T-cell (primary cell): ENCODE results near the gene PEX1. TPM values are rescaled to one million over a fixed set of nuclear protein-coding genes. Genes with fewer than 3 reads are reported as not detected.

Experiments
- ATAC-seq, 4 experiments: fragments of 200-7000 bp in 3 of 4; fragments of 150-1000 bp in 1 of 4; cut with Tn5 transposase; replicated peaks in 1 of 4; 1 replicate in 3 of 4; 2 replicates in 1 of 4; pipeline ENCODE4 v1.10.0; 2021; ENCODE audit warnings: moderate library complexity in 3 of 4, mild to moderate bottlenecking in 2 of 4, moderate number of reproducible peaks in 1 of 4
- CTCF ChIA-PET, 2 donors: fragments of 300-600 bp; sonication (Branson Sonifier 250); formaldehyde crosslinking; loops; one replicate each; lab custom pipeline; 2022; ENCODE audit warnings: antibody characterized with exemption in 2 of 2; lab: Charles Lee
- POLR2A ChIA-PET, 2 donors: fragments of 300-600 bp; sonication (Branson Sonifier 250); formaldehyde crosslinking; loops; one replicate each; lab custom pipeline; 2022; ENCODE audit warnings: antibody characterized with exemption in 2 of 2; lab: Charles Lee
- DNase-seq, 35 experiments: peaks; one replicate each; pipeline versions ENCODE4 v3.0.0 to v3.0.0-alpha.2; 2013 to 2023
- H3K27ac ChIP-seq: one replicate; pipeline ENCODE4 v1.5.1; 2013; ENCODE audit warnings: low read length
- H3K27me3 ChIP-seq, 2 experiments: replicated peaks in 1 of 2; 1 replicate in 1 of 2; 2 replicates in 1 of 2; pipeline versions ENCODE4 v1.6.1 to v1.7.0; 2013; ENCODE audit warnings: low read length in 1 of 2, mixed read lengths in 1 of 2; ENCODE audit not compliant: control insufficient read depth in 2 of 2, insufficient read depth in 2 of 2; ENCODE audit errors: extremely low read depth in 1 of 2
- H3K36me3 ChIP-seq, 2 donors: 1 replicate in 1 of 2; 2 replicates in 1 of 2; pipeline versions ENCODE4 v1.6.1 to v1.7.0; 2013; ENCODE audit warnings: low read length in 1 of 2; ENCODE audit not compliant: control insufficient read depth in 2 of 2, insufficient read depth in 1 of 2; ENCODE audit errors: extremely low read depth in 1 of 2
- H3K4me1 ChIP-seq, 2 experiments: 1 replicate in 1 of 2; 2 replicates in 1 of 2; pipeline versions ENCODE4 v1.6.1 to v1.7.0; 2013; ENCODE audit warnings: low read length in 2 of 2, mixed read lengths in 1 of 2; ENCODE audit not compliant: insufficient read depth in 2 of 2, control insufficient read depth in 1 of 2; ENCODE audit errors: extremely low read depth in 1 of 2
- H3K4me3 ChIP-seq, 2 donors: 1 replicate in 1 of 2; 2 replicates in 1 of 2; pipeline versions ENCODE4 v1.5.1 to v1.7.0; 2013; ENCODE audit warnings: mild to moderate bottlenecking in 2 of 2, low read length in 1 of 2, moderate library complexity in 1 of 2; ENCODE audit not compliant: control insufficient read depth in 1 of 2; ENCODE audit errors: extremely low read depth in 1 of 2
- H3K9me3 ChIP-seq: 2 replicates; pipeline ENCODE4 v1.7.0; 2013
- H3K27ac Mint-ChIP-seq, 2 donors: one replicate each; pipeline ENCODE4 v1.8.0; 2020 to 2021; ENCODE audit warnings: mild to moderate bottlenecking in 2 of 2, mixed read lengths in 2 of 2
- H3K27me3 Mint-ChIP-seq, 2 donors: one replicate each; pipeline ENCODE4 v1.8.0; 2021 to 2022; ENCODE audit warnings: mixed read lengths in 2 of 2
- H3K36me3 Mint-ChIP-seq: one replicate; pipeline ENCODE4 v1.8.0; 2021; ENCODE audit warnings: mixed read lengths
- H3K4me1 Mint-ChIP-seq, 3 donors: one replicate each; pipeline ENCODE4 v1.8.0; 2020 to 2022; ENCODE audit warnings: mixed read lengths in 3 of 3, mild to moderate bottlenecking in 1 of 3
- H3K4me3 Mint-ChIP-seq, 3 donors: one replicate each; pipeline ENCODE4 v1.8.0; 2020 to 2022; ENCODE audit warnings: mild to moderate bottlenecking in 3 of 3, mixed read lengths in 3 of 3, moderate library complexity in 3 of 3
- H3K9me3 Mint-ChIP-seq, 3 donors: one replicate each; pipeline ENCODE4 v1.8.0; 2020 to 2022; ENCODE audit warnings: mixed read lengths in 3 of 3
- WGBS: methylation state at CpG from one replicate; pipeline ENCODE4 v1.1.5; 2013; ENCODE audit warnings: missing lambda C conversion rate; ENCODE audit not compliant: insufficient coverage; 5-methylcytosine and 5-hydroxymethylcytosine counted together
- total RNA-seq, 35 experiments: library from RNA in 6 of 35; stranded (reverse) in 6 of 35; fragments of 120-200 nt in 1 of 35; gene quantifications; one replicate each; pipeline versions ENCODE4 v1.2.1 to v1.2.4 and lab custom pipeline; 2013 to 2026

Gene PEX1
- total RNA-seq, 5 donors from 2014 or later (not counting 1 experiment from before 2014, with no cell fraction given), result 24.0 to 33.8 (median 29.2) TPM

DNA sequence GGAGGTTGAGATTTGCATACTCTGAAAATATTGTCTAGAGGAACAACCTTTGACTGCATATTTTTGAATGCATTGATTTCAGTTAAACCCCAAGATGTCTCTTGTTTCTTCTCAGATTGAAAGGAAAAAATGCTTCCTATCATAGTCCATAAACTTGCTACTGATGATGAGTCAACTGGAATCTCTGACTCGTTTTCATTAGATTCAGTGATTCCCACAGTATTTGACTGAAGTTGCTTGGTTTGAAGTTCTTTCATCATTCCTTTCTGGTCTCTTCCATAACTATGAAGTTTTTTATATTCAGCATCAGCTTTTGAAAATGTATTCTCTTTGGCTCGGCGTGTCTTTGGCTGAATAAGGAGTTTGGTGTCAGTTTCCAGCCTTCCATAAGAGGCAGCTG is 10.7 kb downstream of the PEX1 start:
- Mint-ChIP-seq H3K4me1 (peaks cover 0 to 2% (median 2%) of the 10 kb centered on the region in 3 donors), H3K4me3 (no peak overlapping the region), H3K9me3 (no peaks in the 10 kb centered on the region), H3K27me3 (no peaks in the 10 kb centered on the region), H3K27ac (no peak overlapping the region), H3K36me3 (peaks cover 36% of the 10 kb centered on the region)
- no peak overlapping the region for H3K4me3 ChIP-seq
- H3K9me3 ChIP-seq, result no peaks in the 10 kb centered on the region
- no peaks in the 10 kb centered on the region for H3K4me1 ChIP-seq
- CTCF ChIA-PET, result interaction anchor here in 1 of 2 donors (1.3 kb wide), 1 partner anchor 11 kb away, joined by 3 read pairs; the partner anchor contains the start of genes PEX1 and RBM48
- peaks cover 0 to 30% of the 10 kb centered on the region in 2 donors for H3K36me3 ChIP-seq
- no CpG with 5 or more reads among the region's 3 CpGs for WGBS
- no peak for ATAC-seq
- no peak overlapping the region for H3K27ac ChIP-seq
- no peaks in the 10 kb centered on the region for H3K27me3 ChIP-seq
- no peak for DNase-seq
- POLR2A ChIA-PET, result interaction anchor here (0.8 to 1.4 kb wide), 2 partner anchors 11 kb away, joined by 4 to 6 read pairs; partner anchors contain the start of genes PEX1 (in 2 of the 2) and RBM48 (in 2 of the 2)

DNA sequence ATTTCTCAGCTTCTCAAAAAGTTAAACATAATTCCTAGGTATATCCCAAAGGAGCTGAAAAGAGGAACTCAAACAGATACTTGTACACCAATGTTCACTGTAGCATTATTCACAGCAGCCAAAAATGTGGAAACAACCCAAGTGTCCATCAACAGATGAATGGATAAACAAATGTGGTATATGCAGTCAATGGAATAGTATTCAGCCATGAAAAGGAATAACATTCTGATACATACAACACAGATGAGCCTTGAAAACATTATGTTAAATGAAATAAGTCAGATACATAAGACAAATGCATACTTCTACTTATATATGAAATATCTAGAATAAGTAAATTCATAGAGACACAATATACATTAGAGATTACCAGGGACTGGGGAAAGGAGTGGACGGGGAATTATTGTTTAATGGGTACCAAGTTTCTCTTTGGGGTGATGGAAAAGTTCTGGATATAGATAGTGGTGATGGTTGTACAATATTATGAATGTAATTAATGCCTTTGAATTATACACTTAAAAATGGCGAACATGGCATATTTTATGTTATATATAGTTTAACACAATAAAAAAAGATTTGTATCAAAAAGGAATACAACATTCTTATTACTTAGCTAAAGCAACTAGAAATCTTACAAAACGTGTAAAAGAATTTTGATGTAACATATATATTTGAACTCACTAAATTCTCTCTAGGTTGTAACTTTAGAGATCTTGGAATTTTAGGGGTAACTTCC is 15.0 kb downstream of the PEX1 start:
- Histone ChIP-seq H3K36me3 (peaks cover 0 to 26% of the 10 kb centered on the region in 2 donors), H3K27ac (no peak overlapping the region), H3K4me1 (no peaks in the 10 kb centered on the region), H3K9me3 (no peaks in the 10 kb centered on the region), H3K4me3 (no peak overlapping the region), H3K27me3 (no peaks in the 10 kb centered on the region)
- DNase-seq (no peak), ATAC-seq (no peak)
- Mint-ChIP-seq H3K36me3 (peaks cover 40% of the 10 kb centered on the region), H3K27ac (no peak overlapping the region), H3K4me1 (no peaks in the 10 kb centered on the region), H3K4me3 (no peak overlapping the region), H3K27me3 (no peaks in the 10 kb centered on the region), H3K9me3 (no peaks in the 10 kb centered on the region)
- ChIA-PET CTCF (no interaction called here), POLR2A (no interaction called here)
- WGBS, result no CpG with 5 or more reads among the region's 3 CpGs

GRCh38 chr7:92508946-92509345 is 19.4 kb downstream of the PEX1 start:
- Histone ChIP-seq H3K9me3 (no peaks in the 10 kb centered on the region), H3K27ac (no peak overlapping the region), H3K27me3 (no peaks in the 10 kb centered on the region), H3K36me3 (peaks cover 0 to 28% of the 10 kb centered on the region in 2 donors), H3K4me1 (no peaks in the 10 kb centered on the region), H3K4me3 (no peak overlapping the region)
- no peak overlapping the region for H3K27ac Mint-ChIP-seq
- DNase-seq (no peak), ATAC-seq (no peak)
- CTCF ChIA-PET, result interaction anchor here in 1 of 2 donors (0.6 kb wide), 1 partner anchor 142 kb away, joined by 3 read pairs; no protein-coding TSS in a partner anchor
- no CpG with 5 or more reads among the region's 5 CpGs for WGBS
- H3K36me3 Mint-ChIP-seq, result peaks cover 44% of the 10 kb centered on the region
- peaks cover 0 to 5% (median 2%) of the 10 kb centered on the region in 3 donors for H3K4me1 Mint-ChIP-seq
- H3K27me3 Mint-ChIP-seq, result no peaks in the 10 kb centered on the region
- POLR2A ChIA-PET, result no interaction called here
- H3K9me3 Mint-ChIP-seq, result no peaks in the 10 kb centered on the region
- no peak overlapping the region for H3K4me3 Mint-ChIP-seq

- WGBS, result no CpG with 5 or more reads among the region's 2 CpGs
- CTCF ChIA-PET, result no interaction called here
- POLR2A ChIA-PET, result no interaction called here
These were observed 22.0 kb downstream of the PEX1 start for GRCh38 chr7:92506363-92506762.

DNA sequence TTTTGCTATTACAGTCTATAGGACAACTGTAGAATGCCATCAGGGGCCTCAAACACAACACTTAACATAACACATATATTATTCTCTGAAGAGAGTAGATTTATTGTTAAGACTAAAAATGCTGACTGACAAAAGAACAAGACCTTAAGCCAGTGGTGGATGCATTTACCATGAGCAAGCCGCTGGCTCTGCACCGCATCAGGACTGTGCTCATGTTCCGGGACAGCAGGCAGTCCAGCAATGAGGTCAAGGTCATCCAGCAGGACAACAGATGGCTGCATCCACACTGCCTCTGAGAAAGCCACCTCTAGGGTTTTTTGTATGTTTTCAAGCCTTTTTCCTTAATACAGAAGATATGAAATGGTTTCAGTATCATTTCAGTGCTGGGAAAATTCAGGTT is 23.8 kb downstream of the PEX1 start:
- H3K27me3 Mint-ChIP-seq, result no peaks in the 10 kb centered on the region
- no peaks in the 10 kb centered on the region for H3K9me3 Mint-ChIP-seq
- POLR2A ChIA-PET, result no interaction called here
- no peak overlapping the region for H3K4me3 Mint-ChIP-seq
- H3K4me1 Mint-ChIP-seq, result peaks cover 0 to 6% (median 4%) of the 10 kb centered on the region in 3 donors
- Histone ChIP-seq H3K36me3 (peaks cover 5 to 56% of the 10 kb centered on the region in 2 donors), H3K4me3 (no peak overlapping the region), H3K27me3 (no peaks in the 10 kb centered on the region), H3K27ac (no peak overlapping the region), H3K4me1 (no peaks in the 10 kb centered on the region), H3K9me3 (no peaks in the 10 kb centered on the region)
- no peak for DNase-seq
- peaks cover 57% of the 10 kb centered on the region for H3K36me3 Mint-ChIP-seq
- ATAC-seq, result no peak
- CTCF ChIA-PET, result no interaction called here
- WGBS, result 100% methylated on average over 1 of the region's 3 CpGs
- H3K27ac Mint-ChIP-seq, result no peak overlapping the region

More at GRCh38 chr7:92506363-92506762, 22.0 kb downstream of the PEX1 start:
- Histone ChIP-seq H3K27ac (no peak overlapping the region), H3K27me3 (no peaks in the 10 kb centered on the region), H3K36me3 (peaks cover 0 to 42% of the 10 kb centered on the region in 2 donors), H3K4me3 (no peak overlapping the region), H3K4me1 (no peaks in the 10 kb centered on the region), H3K9me3 (no peaks in the 10 kb centered on the region)
- Mint-ChIP-seq H3K27me3 (no peaks in the 10 kb centered on the region), H3K27ac (no peak overlapping the region), H3K4me1 (peaks cover 0 to 6% (median 4%) of the 10 kb centered on the region in 3 donors), H3K36me3 (peaks cover 48% of the 10 kb centered on the region), H3K4me3 (no peak overlapping the region), H3K9me3 (no peaks in the 10 kb centered on the region)
- no peak for ATAC-seq
- DNase-seq, result no peak

GRCh38 chr7:92503767-92504166 is 24.6 kb downstream of the PEX1 start:
- Histone ChIP-seq H3K9me3 (no peaks in the 10 kb centered on the region), H3K36me3 (peaks cover 5 to 64% of the 10 kb centered on the region in 2 donors), H3K27ac (no peak overlapping the region), H3K4me3 (no peak overlapping the region), H3K27me3 (no peaks in the 10 kb centered on the region), H3K4me1 (no peaks in the 10 kb centered on the region)
- H3K36me3 Mint-ChIP-seq, result peaks cover 58% of the 10 kb centered on the region
- no peak for DNase-seq
- no peaks in the 10 kb centered on the region for H3K27me3 Mint-ChIP-seq
- no peak overlapping the region for H3K4me3 Mint-ChIP-seq
- ATAC-seq, result no peak
- WGBS, result 89% methylated on average over 2 of the region's 2 CpGs
- no peaks in the 10 kb centered on the region for H3K9me3 Mint-ChIP-seq
- no peak overlapping the region for H3K27ac Mint-ChIP-seq
- CTCF ChIA-PET, result no interaction called here
- POLR2A ChIA-PET, result no interaction called here
- H3K4me1 Mint-ChIP-seq, result peaks cover 0 to 6% (median 4%) of the 10 kb centered on the region in 3 donors
